Cardiac septum (tissue), 1 donor: ENCODE results near the gene PFAS. TPM values are rescaled to one million over a fixed set of nuclear protein-coding genes. Genes with fewer than 3 reads are reported as not detected.

Experiments used
- DNase-seq: peaks from one replicate; pipeline ENCODE4 v3.0.0-alpha.2; 2020; ENCODE audit warnings: low spot score
- intact Hi-C: fragments of 100-400 bp; cut with DNase I; formaldehyde crosslinking; loops from one replicate; pipeline ENCODE4 v1.14.0; 2022
- total RNA-seq: library from RNA; stranded (reverse); fragmentation: NEBNext Ultra II Directional; extraction: Animal tissue kit (Norgen Biotek cat#: 25700); gene quantifications from one replicate; pipeline ENCODE4 v1.2.1, GENCODE V29; 2021
- donor health status: DM: no; HTN: no; CAD: no.

PFAS gene
- total RNA-seq, 1 donor from 2014 or later = 11.2 TPM

GRCh38 chr17:8288336-8289102 is 39.4 kb downstream of the PFAS start, which contains the start of gene RANGRF:
TSS of gene RANGRF (plus strand) at chr17:8288670. CDS start at chr17:8288789, 119 bp downstream.
- intact Hi-C loops = no loop called here
- DNase-seq = peak; percentile 94

- DNase-seq = no peak
- intact Hi-C loops = no loop called here
Measured at GRCh38 chr17:8289103-8289397, 40.0 kb downstream of the PFAS start.

GRCh38 chr17:8290043-8290442 is 41.0 kb downstream of the PFAS start:
- intact Hi-C loops = no loop called here
- DNase-seq = no peak

- no peak for DNase-seq
- intact Hi-C loops = no loop called here
Measured at GRCh38 chr17:8292639-8293395, 43.7 kb downstream of the PFAS start.

GRCh38 chr17:8294361-8294760 is 45.3 kb downstream of the PFAS start:
- no peak for DNase-seq
- intact Hi-C loops = loop anchor here (2.0 kb wide), 1 partner anchor 46 kb away; the partner anchor contains the start of genes CTC1 and PFAS

GRCh38 chr17:8294814-8295316 is 45.8 kb downstream of the PFAS start:
- no peak for DNase-seq

GRCh38 chr17:8300226-8300625 is 51.1 kb downstream of the PFAS start:
- intact Hi-C loops = loop anchor here (5.0 kb wide), 1 partner anchor 178 kb away; the partner anchor contains the start of gene HES7
- DNase-seq = no peak

More at GRCh38 chr17:8294814-8295316, 45.8 kb downstream of the PFAS start:
- intact Hi-C loops = loop anchor here (2.0 kb wide), 1 partner anchor 46 kb away; the partner anchor contains the start of genes CTC1 and PFAS

- intact Hi-C loops = loop anchor here (5.0 kb wide), 1 partner anchor 178 kb away; the partner anchor contains the start of gene HES7
- peak; percentile 83 for DNase-seq
Measured at GRCh38 chr17:8300627-8301242, 51.6 kb downstream of the PFAS start.

GRCh38 chr17:8310601-8311123 is 61.6 kb downstream of the PFAS start:
- intact Hi-C loops = loop anchor here (5.0 kb wide), 1 partner anchor 47 kb away; no protein-coding TSS in a partner anchor
- no peak for DNase-seq

- no peak for DNase-seq
- intact Hi-C loops = loop anchor here (5.0 kb wide), 1 partner anchor 46 kb away; no protein-coding TSS in a partner anchor
Measured at GRCh38 chr17:8311131-8311790, 62.2 kb downstream of the PFAS start.

- no peak for DNase-seq
- intact Hi-C loops = loop anchor here (5.0 kb wide), 1 partner anchor 45 kb away; no protein-coding TSS in a partner anchor
Measured at GRCh38 chr17:8312251-8312650, 63.2 kb downstream of the PFAS start.

GRCh38 chr17:8312726-8313600 is 63.9 kb downstream of the PFAS start:
- DNase-seq = no peak
- intact Hi-C loops = loop anchor here (5.0 kb wide), 1 partner anchor 44 kb away; no protein-coding TSS in a partner anchor

- DNase-seq = no peak
Measured at GRCh38 chr17:8314797-8315763, 66.0 kb downstream of the PFAS start.

GRCh38 chr17:8315764-8316217 is 66.7 kb downstream of the PFAS start:
- DNase-seq = no peak
- intact Hi-C loops = no loop called here

More at GRCh38 chr17:8314797-8315763, 66.0 kb downstream of the PFAS start:
- intact Hi-C loops = loop anchor here (5.0 kb wide), 1 partner anchor 42 kb away; no protein-coding TSS in a partner anchor

GRCh38 chr17:8318010-8318935 is 69.2 kb downstream of the PFAS start:
- intact Hi-C loops = no loop called here
- DNase-seq = no peak
